Measurements from ENCODE around the gene CPNE7. TPM values are rescaled to one million over a fixed set of nuclear protein-coding genes. Genes with fewer than 3 reads are reported as not detected.
"Not testable (repeated sequence)": the region's sequence is repeated elsewhere in the genome, so short reads cannot be mapped to it uniquely, and the experiment has no call there.

The CPNE7 gene
- total RNA-seq, 1 donor from 2014 or later: 3.8 TPM

- intact Hi-C loops (cut with micrococcal nuclease): loop anchor here (10.0 kb wide), 1 partner anchor 471 kb away; the partner anchor contains the start of gene ACSF3
These were observed 9.8 kb upstream of the CPNE7 start for GRCh38 chr16:89565506-89566372.

- intact Hi-C loops (cut with micrococcal nuclease): loop anchor here (10.0 kb wide), 1 partner anchor 473 kb away; the partner anchor contains the start of gene ACSF3
These were observed 7.6 kb upstream of the CPNE7 start for GRCh38 chr16:89567656-89568594.

- intact Hi-C loops (cut with micrococcal nuclease): loop anchor here (10.0 kb wide), 1 partner anchor 475 kb away; the partner anchor contains the start of gene ACSF3
These were observed 5.8 kb upstream of the CPNE7 start for GRCh38 chr16:89569506-89570341.

- intact Hi-C loops (cut with micrococcal nuclease): no loop called here
These were observed 5.1 kb upstream of the CPNE7 start for GRCh38 chr16:89570342-89570923.

GRCh38 chr16:89570983-89571598, 4.5 kb upstream of the CPNE7 start:
- intact Hi-C loops (cut with micrococcal nuclease): not testable (repeated sequence)

- intact Hi-C loops (cut with micrococcal nuclease): no loop called here
These were observed 3.9 kb upstream of the CPNE7 start for GRCh38 chr16:89571636-89572035.

GRCh38 chr16:89572073-89572484, 3.5 kb upstream of the CPNE7 start:
- intact Hi-C loops (cut with micrococcal nuclease): no loop called here

GRCh38 chr16:89572485-89573205, 2.9 kb upstream of the CPNE7 start:
- intact Hi-C loops (cut with micrococcal nuclease): no loop called here

GRCh38 chr16:89573826-89574680, 1.5 kb upstream of the CPNE7 start:
- intact Hi-C loops (cut with micrococcal nuclease): loop anchor here (1.0 to 2.0 kb wide), 2 partner anchors 67 to 93 kb away; no protein-coding TSS in a partner anchor

GRCh38 chr16:89574681-89575246, 794 bp upstream of the CPNE7 start:
- intact Hi-C loops (cut with micrococcal nuclease): loop anchor here (1.0 to 2.0 kb wide), 2 partner anchors 66 to 93 kb away; no protein-coding TSS in a partner anchor

- intact Hi-C loops (cut with micrococcal nuclease): no loop called here
These were observed 846 bp downstream of the CPNE7 start for GRCh38 chr16:89576153-89577054.

GRCh38 chr16:89577055-89577759, 1.6 kb downstream of the CPNE7 start:
- intact Hi-C loops (cut with micrococcal nuclease): no loop called here

GRCh38 chr16:89579351-89579750, 3.8 kb downstream of the CPNE7 start:
- intact Hi-C loops (cut with micrococcal nuclease): no loop called here

- intact Hi-C loops (cut with micrococcal nuclease): no loop called here
These were observed 5.6 kb downstream of the CPNE7 start for GRCh38 chr16:89581045-89581695.

GRCh38 chr16:89581861-89582563, 6.5 kb downstream of the CPNE7 start:
- intact Hi-C loops (cut with micrococcal nuclease): no loop called here
